ENCODE measurements around the gene KCNT2.

DNA sequence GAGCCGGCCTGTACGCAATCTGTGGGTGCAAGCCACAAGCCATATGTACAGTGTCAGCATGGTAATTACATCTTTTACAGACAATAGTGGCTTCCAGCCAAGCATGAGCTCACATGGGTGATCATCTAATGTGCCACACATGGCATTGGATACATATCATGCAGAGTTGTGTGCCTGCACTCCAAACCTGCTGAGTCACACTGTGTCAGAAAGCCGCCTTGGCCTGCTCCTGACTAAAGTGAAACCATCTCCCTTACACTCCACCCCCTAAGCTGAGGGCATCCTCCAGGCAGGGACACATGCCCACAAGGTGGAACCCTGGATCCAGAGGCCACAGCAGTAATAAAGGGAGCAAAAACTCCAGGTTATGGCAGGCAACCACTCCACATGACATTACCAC is 72.5 kb downstream of the KCNT2 start:
- TF ChIP-seq POLR2A (IDR thresholded peaks at IDR 0.05): no peak
- TF ChIP-seq, protein P1, sequence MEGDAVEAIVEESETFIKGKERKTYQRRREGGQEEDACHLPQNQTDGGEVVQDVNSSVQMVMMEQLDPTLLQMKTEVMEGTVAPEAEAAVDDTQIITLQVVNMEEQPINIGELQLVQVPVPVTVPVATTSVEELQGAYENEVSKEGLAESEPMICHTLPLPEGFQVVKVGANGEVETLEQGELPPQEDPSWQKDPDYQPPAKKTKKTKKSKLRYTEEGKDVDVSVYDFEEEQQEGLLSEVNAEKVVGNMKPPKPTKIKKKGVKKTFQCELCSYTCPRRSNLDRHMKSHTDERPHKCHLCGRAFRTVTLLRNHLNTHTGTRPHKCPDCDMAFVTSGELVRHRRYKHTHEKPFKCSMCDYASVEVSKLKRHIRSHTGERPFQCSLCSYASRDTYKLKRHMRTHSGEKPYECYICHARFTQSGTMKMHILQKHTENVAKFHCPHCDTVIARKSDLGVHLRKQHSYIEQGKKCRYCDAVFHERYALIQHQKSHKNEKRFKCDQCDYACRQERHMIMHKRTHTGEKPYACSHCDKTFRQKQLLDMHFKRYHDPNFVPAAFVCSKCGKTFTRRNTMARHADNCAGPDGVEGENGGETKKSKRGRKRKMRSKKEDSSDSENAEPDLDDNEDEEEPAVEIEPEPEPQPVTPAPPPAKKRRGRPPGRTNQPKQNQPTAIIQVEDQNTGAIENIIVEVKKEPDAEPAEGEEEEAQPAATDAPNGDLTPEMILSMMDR (IDR thresholded peaks at IDR 0.05): no peak
